Germinal center (tissue), 1 donor: ENCODE data around the gene WNT2B.

Source experiments
- DNase-seq: peaks from one replicate; pipeline ENCODE4 v3.0.0; 2012; ENCODE audit warnings: mixed read lengths, low spot score

WNT2B gene

GRCh38 chr1:112575154-112575804 is 66.5 kb downstream of the WNT2B start:
- no peak for DNase-seq

- DNase-seq, result no peak
Observed at GRCh38 chr1:112576240-112576639, 67.5 kb downstream of the WNT2B start.
